Measurements from ENCODE around the gene AGRN.

Gene AGRN

GRCh38 chr1:1040004-1040991 lies 20.4 kb downstream of the AGRN start:
- Mint-ChIP-seq H3K27me3 (ENCODE audit: low read depth, poor library complexity) (peaks cover 50% of the 10 kb centered on the region), H3K9me3 (no peaks in the 10 kb centered on the region), H3K4me1 (peaks cover 12% of the 10 kb centered on the region), H3K27ac (no peak overlapping the region), H3K4me3 (peak overlapping the region; percentile 72), H3K36me3 (ENCODE audit: low read depth) (peaks cover 10% of the 10 kb centered on the region)
- DNase-seq = peak; percentile 85
- no peak for TF ChIP-seq CTCF (IDR thresholded peaks at IDR 0.05)

GRCh38 chr1:1041092-1041523 lies 21.2 kb downstream of the AGRN start:
- Mint-ChIP-seq H3K9me3 (no peaks in the 10 kb centered on the region), H3K4me1 (peaks cover 12% of the 10 kb centered on the region), H3K27me3 (ENCODE audit: low read depth, poor library complexity) (peaks cover 42% of the 10 kb centered on the region), H3K4me3 (no peak overlapping the region), H3K27ac (no peak overlapping the region), H3K36me3 (ENCODE audit: low read depth) (peaks cover 10% of the 10 kb centered on the region)
- no peak for TF ChIP-seq CTCF (IDR thresholded peaks at IDR 0.05)
- no peak for DNase-seq

GRCh38 chr1:1041873-1042272 lies 22.0 kb downstream of the AGRN start:
- Mint-ChIP-seq H3K27ac (no peak overlapping the region), H3K9me3 (no peaks in the 10 kb centered on the region), H3K4me3 (no peak overlapping the region), H3K4me1 (peaks cover 12% of the 10 kb centered on the region), H3K36me3 (ENCODE audit: low read depth) (peaks cover 10% of the 10 kb centered on the region), H3K27me3 (ENCODE audit: low read depth, poor library complexity) (peaks cover 34% of the 10 kb centered on the region)
- TF ChIP-seq CTCF (IDR thresholded peaks at IDR 0.05) = no peak
- no peak for DNase-seq

- Mint-ChIP-seq H3K36me3 (ENCODE audit: low read depth) (peaks cover 15% of the 10 kb centered on the region), H3K27me3 (ENCODE audit: low read depth, poor library complexity) (peaks cover 25% of the 10 kb centered on the region), H3K4me1 (peaks cover 12% of the 10 kb centered on the region), H3K9me3 (no peaks in the 10 kb centered on the region), H3K4me3 (no peak overlapping the region), H3K27ac (no peak overlapping the region)
- no peak for TF ChIP-seq CTCF (IDR thresholded peaks at IDR 0.05)
- no peak for DNase-seq
Measured at GRCh38 chr1:1042835-1043234, 22.9 kb downstream of the AGRN start.

GRCh38 chr1:1043411-1043810 lies 23.5 kb downstream of the AGRN start:
- no peak overlapping the region for H3K27ac Mint-ChIP-seq
- H3K36me3 Mint-ChIP-seq (ENCODE audit: low read depth) = peaks cover 15% of the 10 kb centered on the region
- H3K9me3 Mint-ChIP-seq = no peaks in the 10 kb centered on the region
- DNase-seq = no peak
- no peak for TF ChIP-seq CTCF (IDR thresholded peaks at IDR 0.05)
- peaks cover 19% of the 10 kb centered on the region for H3K27me3 Mint-ChIP-seq (ENCODE audit: low read depth, poor library complexity)
- no peak overlapping the region for H3K4me3 Mint-ChIP-seq
- peaks cover 12% of the 10 kb centered on the region for H3K4me1 Mint-ChIP-seq

All from nephron progenitor cell (in vitro differentiated cells).